Liver (tissue), 9 donors: ENCODE measurements around the gene SLC30A1. TPM values are rescaled to one million over a fixed set of nuclear protein-coding genes. Genes with fewer than 3 reads are reported as not detected.

Experiments
- DNase-seq: peaks from one replicate; pipeline ENCODE4 v3.0.0-alpha.2; 2017; ENCODE audit warnings: low spot score
- H3K27ac ChIP-seq, 2 donors: one replicate each; pipeline ENCODE4 v1.7.0; 2013; ENCODE audit warnings: inconsistent platforms in 2 of 2, low read length in 2 of 2, control low read depth in 1 of 2, low read depth in 1 of 2, mild to moderate bottlenecking in 1 of 2
- H3K27me3 ChIP-seq, 4 donors: one replicate each; pipeline versions ENCODE4 v1.6.1 to v1.7.0; 2013; ENCODE audit warnings: low read length in 3 of 4, inconsistent platforms in 1 of 4, mild to moderate bottlenecking in 1 of 4, moderate library complexity in 1 of 4; ENCODE audit not compliant: control insufficient read depth in 4 of 4, insufficient read depth in 4 of 4
- H3K36me3 ChIP-seq, 4 donors: one replicate each; pipeline versions ENCODE4 v1.6.1 to v1.7.0; 2013; ENCODE audit warnings: low read length in 3 of 4, mild to moderate bottlenecking in 3 of 4, low read depth in 1 of 4, moderate library complexity in 1 of 4; ENCODE audit not compliant: control insufficient read depth in 4 of 4, insufficient read depth in 3 of 4
- H3K4me1 ChIP-seq, 4 donors: one replicate each; pipeline versions ENCODE4 v1.6.1 to v1.7.0; 2013; ENCODE audit warnings: low read length in 3 of 4, mild to moderate bottlenecking in 3 of 4, moderate library complexity in 1 of 4; ENCODE audit not compliant: control insufficient read depth in 4 of 4, insufficient read depth in 4 of 4
- H3K4me3 ChIP-seq, 3 donors: one replicate each; pipeline versions ENCODE4 v1.6.1 to v1.7.0; 2013; ENCODE audit warnings: low read length in 3 of 3, control low read depth in 1 of 3, low read depth in 1 of 3, mild to moderate bottlenecking in 1 of 3
- H3K9ac ChIP-seq, 2 donors: one replicate each; pipeline ENCODE4 v1.7.0; 2013; ENCODE audit warnings: low read length in 2 of 2, mild to moderate bottlenecking in 2 of 2, moderate library complexity in 2 of 2, control low read depth in 1 of 2, low read depth in 1 of 2
- H3K9me3 ChIP-seq, 4 donors: one replicate each; pipeline versions ENCODE4 v1.6.1 to v1.7.0; 2013; ENCODE audit warnings: low read length in 3 of 4; ENCODE audit not compliant: control insufficient read depth in 4 of 4
- ATF3 ChIP-seq: IDR thresholded peaks from 2 replicates; pipeline ENCODE4 v1.6.1; 2016; ENCODE audit warnings: antibody characterized with exemption
- CTCF ChIP-seq: fragments of 150-350 bp; IDR thresholded peaks from 2 replicates; pipeline ENCODE4 v1.5.1; 2017; ENCODE audit warnings: improper control_type of control experiment, low read depth, low read length; ENCODE audit not compliant: missing input control
- EGR1 ChIP-seq, 2 donors: IDR thresholded peaks; 2 replicates each; pipeline ENCODE4 v1.6.1; 2016 to 2018; ENCODE audit warnings: antibody characterized with exemption in 2 of 2, low read depth in 2 of 2
- FOXA1 ChIP-seq: IDR thresholded peaks from 2 replicates; pipeline ENCODE4 v1.6.1; 2016; ENCODE audit warnings: antibody characterized with exemption
- FOXA2 ChIP-seq: IDR thresholded peaks from 2 replicates; pipeline ENCODE4 v1.6.1; 2016; ENCODE audit warnings: antibody characterized with exemption
- GABPA ChIP-seq, 2 donors: IDR thresholded peaks in 1 of 2; conservative IDR thresholded peaks in 1 of 2; 2 replicates each; pipeline ENCODE4 v1.6.1; 2016; ENCODE audit warnings: antibody characterized with exemption in 2 of 2, mild to moderate bottlenecking in 1 of 2, moderate library complexity in 1 of 2
- HNF4A ChIP-seq, 2 donors: conservative IDR thresholded peaks; 2 replicates each; pipeline ENCODE4 v1.6.1; 2016; ENCODE audit warnings: antibody characterized with exemption in 2 of 2, mild to moderate bottlenecking in 2 of 2
- HNF4G ChIP-seq: IDR thresholded peaks from 2 replicates; pipeline ENCODE4 v1.6.1; 2016; ENCODE audit warnings: antibody characterized with exemption
- JUND ChIP-seq, 2 donors: IDR thresholded peaks; 2 replicates each; pipeline ENCODE4 v1.6.1; 2016; ENCODE audit warnings: antibody characterized with exemption in 2 of 2
- NR2F2 ChIP-seq: IDR thresholded peaks from 2 replicates; pipeline ENCODE4 v1.6.1; 2016; ENCODE audit warnings: antibody characterized with exemption
- RAD21 ChIP-seq, 2 donors: IDR thresholded peaks; 2 replicates each; pipeline ENCODE4 v1.6.1; 2016; ENCODE audit warnings: antibody characterized with exemption in 2 of 2, mild to moderate bottlenecking in 2 of 2
- REST ChIP-seq: IDR thresholded peaks from 2 replicates; pipeline ENCODE4 v1.6.1; 2016; ENCODE audit warnings: antibody characterized with exemption, mild to moderate bottlenecking
- RXRA ChIP-seq, 2 donors: IDR thresholded peaks; 2 replicates each; pipeline ENCODE4 v1.6.1; 2017 to 2018; ENCODE audit warnings: antibody characterized with exemption in 2 of 2, mild to moderate bottlenecking in 1 of 2
- SP1 ChIP-seq: IDR thresholded peaks from 2 replicates; pipeline ENCODE4 v1.6.1; 2018; ENCODE audit warnings: antibody characterized with exemption, mild to moderate bottlenecking
- TAF1 ChIP-seq: conservative IDR thresholded peaks from 2 replicates; pipeline ENCODE4 v1.6.1; 2016; ENCODE audit warnings: antibody characterized with exemption, mild to moderate bottlenecking
- YY1 ChIP-seq: IDR thresholded peaks from 2 replicates; pipeline ENCODE4 v1.6.1; 2016; ENCODE audit warnings: antibody characterized with exemption, mild to moderate bottlenecking
- ZBTB33 ChIP-seq: IDR thresholded peaks from 2 replicates; pipeline ENCODE4 v1.6.1; 2016; ENCODE audit warnings: antibody characterized with exemption
- WGBS: extraction: QIAGEN DNeasy Blood & Tissue Kit; methylation state at CpG from one replicate; pipeline ENCODE4 v1.1.7; 2013; 5-methylcytosine and 5-hydroxymethylcytosine counted together
- polyA plus RNA-seq, 2 donors: library from polyadenylated mRNA; stranded (reverse) in 1 of 2; unstranded in 1 of 2; fragments of 200-250 nt in 1 of 2; fragments of >200 nt in 1 of 2; fragmentation: Nextera tagmentation in 1 of 2; extraction: Ambion mirVana in 1 of 2; gene quantifications; one replicate each; pipeline versions ENCODE4 v1.2.1 to v1.2.3, GENCODE V29; 2013 to 2015
- total RNA-seq, 2 donors: library from RNA; depleted of rRNA; stranded (reverse); fragments of >200 nt; gene quantifications; one replicate each; pipeline ENCODE4 v1.2.3, GENCODE V29; 2014
- TF ChIP-seq, protein P1 (sequence below): IDR thresholded peaks from 2 replicates; pipeline ENCODE4 v1.6.1; 2016; ENCODE audit warnings: antibody characterized with exemption
- donor health status: healthy.
- donor health status: healthy.
- donor health status: healthy.
- donor health status: healthy.
- donor health status: healthy.

The SLC30A1 gene
- total and polyA plus RNA-seq, 4 donors, result 14.9 to 83.3 (median 39.4) TPM

- no peak for DNase-seq
- Histone ChIP-seq H3K9ac (no peak overlapping the region), H3K27me3 (no peaks in the 10 kb centered on the region), H3K36me3 (no peaks in the 10 kb centered on the region), H3K4me1 (peaks cover 0 to 6% (median 1%) of the 10 kb centered on the region in 4 donors), H3K4me3 (no peak overlapping the region), H3K27ac (no peak overlapping the region), H3K9me3 (no peaks in the 10 kb centered on the region)
- TF ChIP-seq RXRA (IDR thresholded peaks at IDR 0.05) (no peak), NR2F2 (no peak), JUND (IDR thresholded peaks at IDR 0.05) (no peak)
- TF ChIP-seq, protein P1, sequence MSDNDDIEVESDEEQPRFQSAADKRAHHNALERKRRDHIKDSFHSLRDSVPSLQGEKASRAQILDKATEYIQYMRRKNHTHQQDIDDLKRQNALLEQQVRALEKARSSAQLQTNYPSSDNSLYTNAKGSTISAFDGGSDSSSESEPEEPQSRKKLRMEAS, result no peak
- WGBS, result over 99% methylated on average over 3 of the region's 3 CpGs
Observed at GRCh38 chr1:211564084-211564483, 14.9 kb downstream of the SLC30A1 start.

GRCh38 chr1:211559222-211560010 is 19.5 kb downstream of the SLC30A1 start:
- Histone ChIP-seq H3K27me3 (no peaks in the 10 kb centered on the region), H3K9me3 (no peaks in the 10 kb centered on the region), H3K4me3 (no peak overlapping the region), H3K9ac (no peak overlapping the region), H3K4me1 (no peaks in the 10 kb centered on the region), H3K27ac (no peak overlapping the region), H3K36me3 (no peaks in the 10 kb centered on the region)
- DNase-seq, result no peak
- 81% methylated on average over 9 of the region's 9 CpGs for WGBS
- TF ChIP-seq TAF1, result no peak
- TF ChIP-seq, protein P1, result no peak
- TF ChIP-seq FOXA1, result no peak
- TF ChIP-seq HNF4A (conservative IDR thresholded peaks at IDR 0.05), result no peak
- TF ChIP-seq RAD21 (IDR thresholded peaks at IDR 0.05), result no peak
- no peak for TF ChIP-seq CTCF
- no peak for TF ChIP-seq SP1
- TF ChIP-seq GABPA (IDR thresholded peaks at IDR 0.05 in 1 of 2, conservative IDR thresholded peaks at IDR 0.05 in 1 of 2), result no peak
- TF ChIP-seq EGR1 (IDR thresholded peaks at IDR 0.05; ENCODE audit: low read depth in 2 of 2), result no peak
- no peak for TF ChIP-seq JUND (IDR thresholded peaks at IDR 0.05)
- TF ChIP-seq RXRA (IDR thresholded peaks at IDR 0.05), result no peak
- no peak for TF ChIP-seq NR2F2
- no peak for TF ChIP-seq ATF3
- TF ChIP-seq HNF4G, result no peak
- TF ChIP-seq YY1, result no peak
- TF ChIP-seq FOXA2, result no peak
- TF ChIP-seq ZBTB33, result no peak
- TF ChIP-seq REST, result no peak
